ENCODE results near the gene PRKRA. TPM values are rescaled to one million over a fixed set of nuclear protein-coding genes. Genes with fewer than 3 reads are reported as not detected.

The PRKRA gene
- total and polyA plus RNA-seq, 9 of the 15 experiments (the other 6 are each of a cell fraction or from before 2014, with no cell fraction given) = 14.1 to 78.1 (median 52.3) TPM

- TF ChIP-seq ETV6 (IDR thresholded peaks at IDR 0.05; ENCODE audit: borderline replicate concordance in 1 of 2, low read depth in 2 of 2, low read length in 1 of 2) (no peak; a peak in 1 of 4 replicates), ETV6 (CRISPR knock-in tag; IDR thresholded peaks at IDR 0.05; ENCODE audit: borderline replicate concordance) (no peak), HMGN3 (IDR thresholded peaks at IDR 0.05; ENCODE audit: borderline replicate concordance, extremely low read depth, insufficient read length, low read depth, low read length) (peak; percentile 75), SMAD3 (CRISPR knock-in tag; conservative IDR thresholded peaks at IDR 0.05) (no peak), TBP (optimal IDR thresholded peaks at IDR 0.05; ENCODE audit: low read depth, low read length) (peak; percentile 70), SRSF1 (IDR thresholded peaks at IDR 0.05; ENCODE audit: low read depth, low read length) (no peak), SRSF9 (IDR thresholded peaks at IDR 0.05; ENCODE audit: borderline replicate concordance, low read depth, low read length) (no peak), CHD1 (IDR thresholded peaks at IDR 0.05; ENCODE audit: low read length) (peak; percentile 83), BACH1 (tag; IDR thresholded peaks at IDR 0.05) (no peak), GATAD2B (IDR thresholded peaks at IDR 0.05; ENCODE audit: borderline replicate concordance) (peak; percentile 85), POLR2H (tag; IDR thresholded peaks at IDR 0.05; ENCODE audit: low read depth) (peak; percentile 81), PHB2 (IDR thresholded peaks at IDR 0.05; ENCODE audit: low read depth) (no peak), ZNF134 (CRISPR knock-in tag; conservative IDR thresholded peaks at IDR 0.05) (no peak), ZNF143 (CRISPR knock-in tag; IDR thresholded peaks at IDR 0.05) (peak; percentile 79), TBL1XR1 (IDR thresholded peaks at IDR 0.05; ENCODE audit: low read length in 2 of 2) (peak in 1 of 2 experiments; percentile 18; a peak in 1 of 4 replicates), ZC3H11A (IDR thresholded peaks at IDR 0.05; ENCODE audit: low read depth, low read length) (0 out of 2 replicates have a peak, but pooled peaks have one; percentile 22), TCF7 (IDR thresholded peaks at IDR 0.05; ENCODE audit: borderline replicate concordance) (0 out of 2 replicates have a peak, but pooled peaks have one; percentile 36), BRCA1 (IDR thresholded peaks at IDR 0.05) (no peak), BRCA1 (CRISPR knock-in tag; IDR thresholded peaks at IDR 0.05) (no peak), TSC22D4 (tag; IDR thresholded peaks at IDR 0.05) (no peak), HIVEP1 (CRISPR knock-in tag; IDR thresholded peaks at IDR 0.05) (no peak)
- TF ChIP-seq, protein P1, sequence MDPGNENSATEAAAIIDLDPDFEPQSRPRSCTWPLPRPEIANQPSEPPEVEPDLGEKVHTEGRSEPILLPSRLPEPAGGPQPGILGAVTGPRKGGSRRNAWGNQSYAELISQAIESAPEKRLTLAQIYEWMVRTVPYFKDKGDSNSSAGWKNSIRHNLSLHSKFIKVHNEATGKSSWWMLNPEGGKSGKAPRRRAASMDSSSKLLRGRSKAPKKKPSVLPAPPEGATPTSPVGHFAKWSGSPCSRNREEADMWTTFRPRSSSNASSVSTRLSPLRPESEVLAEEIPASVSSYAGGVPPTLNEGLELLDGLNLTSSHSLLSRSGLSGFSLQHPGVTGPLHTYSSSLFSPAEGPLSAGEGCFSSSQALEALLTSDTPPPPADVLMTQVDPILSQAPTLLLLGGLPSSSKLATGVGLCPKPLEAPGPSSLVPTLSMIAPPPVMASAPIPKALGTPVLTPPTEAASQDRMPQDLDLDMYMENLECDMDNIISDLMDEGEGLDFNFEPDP (CRISPR knock-in tag; IDR thresholded peaks at IDR 0.05) = no peak
- TF ChIP-seq, protein P2, sequence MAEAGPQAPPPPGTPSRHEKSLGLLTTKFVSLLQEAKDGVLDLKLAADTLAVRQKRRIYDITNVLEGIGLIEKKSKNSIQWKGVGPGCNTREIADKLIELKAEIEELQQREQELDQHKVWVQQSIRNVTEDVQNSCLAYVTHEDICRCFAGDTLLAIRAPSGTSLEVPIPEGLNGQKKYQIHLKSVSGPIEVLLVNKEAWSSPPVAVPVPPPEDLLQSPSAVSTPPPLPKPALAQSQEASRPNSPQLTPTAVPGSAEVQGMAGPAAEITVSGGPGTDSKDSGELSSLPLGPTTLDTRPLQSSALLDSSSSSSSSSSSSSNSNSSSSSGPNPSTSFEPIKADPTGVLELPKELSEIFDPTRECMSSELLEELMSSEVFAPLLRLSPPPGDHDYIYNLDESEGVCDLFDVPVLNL (CRISPR knock-in tag; IDR thresholded peaks at IDR 0.05; ENCODE audit: low read depth) = peak; percentile 69; the same call in 1 of the 2 replicates
Observed at GRCh38 chr2:178450774-178451525, at the start of gene PRKRA, which contains the start of gene PJVK (continued).

Measured in K562 (cell line).